NCI-H2029 treated with DMSO at 0.1 percent for 48 hours (cell line): ENCODE results near the gene VHLL.
A peak's percentile ranks its signal among the peaks of the same experiment; 100 is the strongest.
"Not testable (repeated sequence)": the region's sequence is repeated elsewhere in the genome, so short reads cannot be mapped to it uniquely, and the experiment has no call there.

Experiments
- DNase-seq: peaks from one replicate; lab custom pipeline; 2025; lab: John Stamatoyannopoulos, UW

Gene VHLL

GRCh38 chr1:156298852-156299357 lies at the start of gene VHLL:
TSS of gene VHLL (minus strand) at chr1:156299307. CDS start at chr1:156299189, 118 bp downstream.
- DNase-seq, result no peak

DNA sequence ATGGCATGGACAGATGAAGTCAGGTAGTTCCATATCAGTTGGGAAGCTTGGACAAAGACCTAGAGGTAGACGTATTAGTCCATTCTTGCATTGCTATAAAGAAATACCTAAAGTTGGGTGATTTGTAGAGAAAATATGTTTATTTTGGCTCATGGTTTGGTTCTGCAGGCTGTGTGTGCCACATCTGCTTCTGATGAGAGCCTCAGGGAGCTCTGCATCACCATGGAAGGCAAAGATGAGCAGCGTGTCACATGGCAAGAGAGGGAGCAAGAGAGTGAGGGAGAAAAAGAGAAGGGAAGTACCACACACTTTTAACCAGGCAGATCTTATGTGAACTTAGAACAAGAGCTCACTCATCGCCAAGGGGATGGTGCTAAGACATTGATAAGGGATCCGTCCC lies 48.2 kb upstream of the VHLL start:
- DNase-seq, result no peak

GRCh38 chr1:156346636-156347035 lies 47.5 kb upstream of the VHLL start:
- DNase-seq, result no peak

- not testable (repeated sequence) for DNase-seq
These were observed 46.9 kb upstream of the VHLL start for GRCh38 chr1:156346035-156346434.

DNA sequence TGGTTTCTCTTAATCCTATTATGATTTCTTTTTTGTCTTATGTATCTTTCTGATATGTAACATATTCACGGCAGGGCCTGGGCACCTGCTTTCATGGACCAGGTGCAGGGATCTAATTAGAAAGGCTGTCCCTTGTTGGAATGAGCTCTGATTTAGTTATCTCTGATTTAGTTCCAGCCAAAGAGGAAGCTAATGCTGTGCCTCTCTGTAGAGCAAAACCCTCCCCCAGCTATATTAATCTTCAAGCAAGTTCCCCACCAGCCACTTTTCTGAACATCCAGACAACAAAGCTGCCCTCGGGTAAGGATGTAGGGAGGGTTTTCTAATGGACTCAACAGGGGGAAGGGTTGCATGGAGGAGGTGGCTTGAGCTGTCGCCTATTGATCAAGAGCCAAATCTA lies 45.3 kb upstream of the VHLL start:
- no peak for DNase-seq

DNA sequence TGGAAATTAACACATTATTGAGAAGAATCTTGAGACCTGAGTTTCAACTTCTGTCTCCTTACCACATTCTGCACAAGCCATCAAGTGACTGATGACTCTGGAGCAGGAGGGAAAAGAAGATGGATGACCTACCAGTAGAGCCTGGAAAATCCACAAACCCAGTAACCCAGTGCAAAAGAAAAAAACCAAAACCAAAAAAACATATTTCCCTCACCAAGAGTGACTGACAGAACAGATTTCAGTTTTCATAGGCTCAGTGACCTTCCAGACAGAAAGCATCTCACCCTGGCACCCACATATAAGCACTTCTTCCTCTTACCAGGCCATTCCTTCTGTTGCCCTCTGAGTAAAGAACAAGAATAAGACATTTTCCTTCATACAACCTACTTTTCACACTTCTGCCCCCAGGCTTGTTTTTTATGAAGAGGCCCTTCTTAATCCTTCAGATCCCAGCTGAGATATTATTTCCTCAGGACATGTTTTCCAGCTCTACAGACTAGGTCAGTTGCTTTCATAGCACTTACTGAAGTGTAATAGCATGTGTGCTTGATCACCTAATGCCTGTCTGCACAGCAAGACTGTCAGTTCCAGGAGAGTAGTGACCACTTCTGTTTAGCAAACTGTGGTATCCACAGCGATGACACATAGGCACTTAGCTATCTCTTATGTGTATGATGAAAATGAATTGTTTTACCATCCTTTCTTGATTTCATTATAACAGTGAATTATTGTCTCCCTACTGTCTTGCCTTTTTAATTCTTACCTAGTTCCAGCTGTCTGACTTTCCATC lies 43.3 kb upstream of the VHLL start:
- DNase-seq, result no peak

DNA sequence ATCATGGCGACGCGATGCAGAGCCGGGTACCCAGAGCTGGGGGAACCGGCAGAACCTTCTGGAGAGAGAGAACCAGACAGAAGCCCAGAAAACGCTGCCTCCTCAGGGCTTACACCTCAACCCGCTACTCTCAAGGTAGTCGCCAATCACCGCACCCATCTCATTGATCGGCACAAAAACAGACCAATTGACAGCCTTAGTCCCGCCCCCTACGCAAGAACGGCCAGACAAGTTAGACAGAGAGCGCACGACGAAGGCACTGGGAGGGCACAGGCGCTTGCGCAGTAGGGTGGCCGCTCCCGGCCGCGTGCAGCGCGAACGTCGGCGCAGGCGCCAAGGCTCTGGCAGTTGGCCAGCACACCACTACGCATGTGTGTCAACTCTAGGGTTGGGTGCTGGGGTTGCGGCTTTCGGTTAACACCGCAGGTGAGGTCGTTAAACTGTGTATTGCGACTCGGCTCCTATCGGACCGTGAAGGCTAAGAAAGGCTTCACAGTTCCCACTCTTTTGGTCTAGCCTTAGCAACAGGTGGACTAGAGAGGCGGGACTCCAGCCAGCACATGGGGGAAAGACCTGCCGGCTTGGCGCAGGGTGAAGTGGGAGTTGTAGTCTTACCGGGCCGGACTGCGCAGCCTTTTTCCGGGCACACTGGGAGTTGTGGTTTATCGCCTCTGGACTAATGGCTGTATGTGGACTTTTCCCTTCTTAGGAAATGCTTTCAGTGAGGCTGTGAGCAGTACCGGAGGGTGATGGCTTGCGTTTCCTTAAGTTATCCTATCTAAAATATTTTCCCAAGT lies 39.3 kb upstream of the VHLL start, which contains the start of the genes CCT3 and TSACC:
Gene CCT3 (minus strand): TSS at position 113 of the 797 bp plus-strand sequence. CDS start 108 bp downstream, at position 5.
Gene TSACC (plus strand): TSS at position 347 of the 797 bp plus-strand sequence. CDS start 1,232 bp downstream, outside the sequence.
- peak; percentile 98 for DNase-seq

GRCh38 chr1:156337888-156338179 lies 38.7 kb upstream of the VHLL start:
- DNase-seq, result no peak

- no peak for DNase-seq
These were observed 38.2 kb upstream of the VHLL start for GRCh38 chr1:156337052-156337887.

- no peak for DNase-seq
These were observed 37.1 kb upstream of the VHLL start for GRCh38 chr1:156336242-156336641.

DNA sequence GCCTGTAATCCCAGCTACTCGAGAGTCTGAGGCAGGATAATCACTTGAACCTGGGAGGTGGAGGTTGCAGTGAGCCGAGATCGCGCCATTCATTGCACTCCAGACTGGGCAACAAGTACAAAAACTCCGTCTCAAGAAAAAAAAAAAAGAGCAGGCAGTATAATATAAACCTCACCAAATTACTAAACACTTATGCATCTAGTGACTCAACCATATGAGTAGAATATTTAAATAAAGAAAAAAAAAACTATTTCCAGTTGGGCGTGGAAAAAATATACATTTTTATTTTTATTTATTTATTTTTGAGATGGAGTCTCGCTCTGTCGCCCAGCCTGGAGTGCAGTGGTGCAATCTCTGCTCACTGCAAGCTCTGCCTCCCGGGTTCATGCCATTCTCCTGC lies 24.1 kb upstream of the VHLL start:
- DNase-seq, result not testable (repeated sequence)

GRCh38 chr1:156320560-156320959 lies 21.5 kb upstream of the VHLL start:
- no peak for DNase-seq

- no peak for DNase-seq
These were observed 20.6 kb upstream of the VHLL start for GRCh38 chr1:156319664-156320063.

GRCh38 chr1:156316909-156317308 lies 17.8 kb upstream of the VHLL start:
- DNase-seq, result no peak

GRCh38 chr1:156310962-156311361 lies 11.9 kb upstream of the VHLL start:
- no peak for DNase-seq

DNA sequence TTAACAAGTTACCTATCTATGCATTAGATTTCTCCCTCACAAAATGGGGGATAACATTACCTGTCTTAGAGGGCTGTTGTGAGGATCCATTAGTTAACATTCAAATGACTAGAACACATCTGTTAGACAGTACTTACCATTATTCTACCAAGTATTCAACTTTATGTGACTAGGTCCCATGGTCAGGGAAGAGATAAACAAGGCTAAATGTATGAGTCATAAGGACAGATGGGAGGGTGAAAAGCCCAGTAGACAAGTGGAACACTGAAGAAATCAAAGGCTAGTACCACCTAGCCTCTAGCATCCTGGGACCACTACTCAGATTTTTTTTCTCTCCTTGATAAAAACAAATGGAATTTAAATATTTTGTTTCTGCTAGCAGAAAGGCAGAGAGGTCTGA lies 9.0 kb upstream of the VHLL start:
- DNase-seq, result no peak

- DNase-seq, result no peak
These were observed 6.1 kb upstream of the VHLL start for GRCh38 chr1:156305215-156305614.

DNA sequence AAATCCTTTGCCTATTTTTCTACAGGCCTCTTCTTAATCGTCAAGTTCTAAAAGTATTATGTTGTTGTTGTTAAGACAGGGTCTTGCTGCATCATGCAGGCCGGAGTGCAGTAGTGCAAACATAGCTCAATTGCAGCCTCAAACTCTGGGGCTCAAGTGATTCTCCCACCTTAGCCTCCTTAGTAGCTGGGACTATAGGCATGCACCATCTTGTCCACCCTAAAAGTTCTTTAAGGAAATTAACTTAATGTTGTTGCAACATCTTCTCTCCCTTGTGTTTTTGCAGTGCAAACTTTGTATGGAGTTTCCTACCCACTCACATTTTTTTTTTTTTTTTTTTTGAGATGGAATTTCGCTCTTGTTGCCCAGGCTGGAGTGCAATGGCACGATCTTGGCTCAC lies 4.1 kb upstream of the VHLL start:
- no peak for DNase-seq

GRCh38 chr1:156295391-156295947 lies 3.6 kb downstream of the VHLL start, which contains the start of gene GLMP:
TSS of gene GLMP (minus strand) at chr1:156295679. CDS start at chr1:156295645, 34 bp downstream.
- DNase-seq, result no peak

- no peak for DNase-seq
These were observed 5.2 kb downstream of the VHLL start for GRCh38 chr1:156293895-156294294.

- DNase-seq, result no peak
These were observed 6.0 kb downstream of the VHLL start for GRCh38 chr1:156293098-156293434.
